Activated CD4-positive, alpha-beta T cell treated with anti-CD3 and anti-CD28 coated beads for 48 hours (primary cell): ENCODE measurements around the gene BMP6.

ENCODE experiments used
- DNase-seq: peaks from one replicate; pipeline ENCODE4 v3.0.0-alpha.2; 2020

BMP6 gene

GRCh38 chr6:7749478-7749877 lies 23.6 kb downstream of the BMP6 start:
- DNase-seq = no peak

GRCh38 chr6:7750197-7750596 lies 24.3 kb downstream of the BMP6 start:
- no peak for DNase-seq

GRCh38 chr6:7758456-7758855 lies 32.6 kb downstream of the BMP6 start:
- DNase-seq = no peak

GRCh38 chr6:7759320-7759719 lies 33.4 kb downstream of the BMP6 start:
- no peak for DNase-seq

GRCh38 chr6:7761051-7761450 lies 35.2 kb downstream of the BMP6 start:
- DNase-seq = no peak

GRCh38 chr6:7762760-7763159 lies 36.9 kb downstream of the BMP6 start:
- DNase-seq = no peak

GRCh38 chr6:7763881-7764280 lies 38.0 kb downstream of the BMP6 start:
- no peak for DNase-seq

- no peak for DNase-seq
Observed at GRCh38 chr6:7765575-7766325, 39.9 kb downstream of the BMP6 start.

GRCh38 chr6:7769702-7770101 lies 43.8 kb downstream of the BMP6 start:
- no peak for DNase-seq

- no peak for DNase-seq
Observed at GRCh38 chr6:7770111-7770510, 44.2 kb downstream of the BMP6 start.

GRCh38 chr6:7770601-7771000 lies 44.7 kb downstream of the BMP6 start:
- no peak for DNase-seq

GRCh38 chr6:7773322-7773721 lies 47.4 kb downstream of the BMP6 start:
- no peak for DNase-seq

- DNase-seq = no peak
Observed at GRCh38 chr6:7773914-7774313, 48.0 kb downstream of the BMP6 start.

- no peak for DNase-seq
Observed at GRCh38 chr6:7776509-7776908, 50.6 kb downstream of the BMP6 start.

- DNase-seq = no peak
Observed at GRCh38 chr6:7777074-7777473, 51.2 kb downstream of the BMP6 start.

- no peak for DNase-seq
Observed at GRCh38 chr6:7781240-7781639, 55.3 kb downstream of the BMP6 start.

- no peak for DNase-seq
Observed at GRCh38 chr6:7784248-7784647, 58.3 kb downstream of the BMP6 start.

- no peak for DNase-seq
Observed at GRCh38 chr6:7784706-7785105, 58.8 kb downstream of the BMP6 start.

- no peak for DNase-seq
Observed at GRCh38 chr6:7785243-7786035, 59.5 kb downstream of the BMP6 start.

- DNase-seq = no peak
Observed at GRCh38 chr6:7786214-7786661, 60.3 kb downstream of the BMP6 start.

GRCh38 chr6:7787137-7787608 lies 61.3 kb downstream of the BMP6 start:
- DNase-seq = no peak

- no peak for DNase-seq
Observed at GRCh38 chr6:7787731-7788130, 61.8 kb downstream of the BMP6 start.

GRCh38 chr6:7794509-7794908 lies 68.6 kb downstream of the BMP6 start:
- no peak for DNase-seq

GRCh38 chr6:7797386-7797785 lies 71.5 kb downstream of the BMP6 start:
- DNase-seq = no peak
